GM12872 (cell line): Measurements from ENCODE around the gene OPN4.

Experiments used
- CTCF ChIP-seq: IDR thresholded peaks from 3 replicates; pipeline ENCODE4 v1.5.1; 2011; ENCODE audit warnings: low read depth, mild to moderate bottlenecking, low read length, moderate library complexity; ENCODE audit not compliant: insufficient read depth

OPN4 gene

DNA sequence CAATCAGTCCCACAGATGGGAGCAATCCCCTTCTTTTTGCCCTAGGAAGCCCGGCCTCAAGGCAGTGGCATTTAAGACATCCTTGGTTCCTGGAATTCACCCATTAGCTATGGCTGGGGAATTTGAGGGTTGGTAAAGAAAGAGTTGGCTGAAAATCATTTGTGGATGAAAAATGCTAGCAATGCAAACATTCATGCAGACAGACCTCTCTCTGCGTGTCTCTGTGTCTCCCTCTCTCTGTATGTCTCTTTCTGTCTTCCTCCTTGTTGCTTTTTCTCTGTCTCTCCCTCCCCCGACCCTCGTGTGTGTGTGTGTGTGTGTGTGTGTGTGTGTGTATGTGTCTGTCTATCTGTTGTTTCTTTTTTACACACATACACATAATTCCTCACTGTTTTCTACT lies 33.4 kb downstream of the OPN4 start:
- TF ChIP-seq CTCF: no peak

DNA sequence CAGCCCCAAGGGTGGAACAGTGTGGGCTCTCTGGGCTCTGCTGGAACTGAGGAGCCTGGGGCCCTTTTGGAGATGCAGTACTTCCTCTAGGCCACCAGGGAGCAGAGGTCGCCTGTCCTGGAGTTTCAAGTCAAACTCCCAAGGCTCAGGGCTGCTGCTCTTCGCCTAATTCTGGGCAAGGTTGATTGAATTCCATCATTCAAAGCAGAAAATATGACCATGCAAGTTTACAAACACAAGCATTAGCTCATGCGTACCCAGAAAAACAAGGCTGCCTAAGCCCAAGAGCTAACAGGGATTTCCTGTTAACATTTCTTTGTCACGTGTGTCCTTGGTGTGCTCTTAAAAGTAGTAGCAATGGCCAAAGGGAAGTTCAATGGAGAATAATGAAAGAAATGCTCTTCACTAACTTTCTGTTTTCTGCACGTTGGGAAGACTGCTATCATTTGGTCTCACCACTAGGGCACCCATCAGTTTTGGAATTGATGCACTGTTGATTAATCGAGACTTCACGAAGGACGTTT lies 34.1 kb downstream of the OPN4 start:
- TF ChIP-seq CTCF: peak; percentile 84

- no peak for TF ChIP-seq CTCF
Observed at GRCh38 chr10:86689146-86689545, 34.8 kb downstream of the OPN4 start.

DNA sequence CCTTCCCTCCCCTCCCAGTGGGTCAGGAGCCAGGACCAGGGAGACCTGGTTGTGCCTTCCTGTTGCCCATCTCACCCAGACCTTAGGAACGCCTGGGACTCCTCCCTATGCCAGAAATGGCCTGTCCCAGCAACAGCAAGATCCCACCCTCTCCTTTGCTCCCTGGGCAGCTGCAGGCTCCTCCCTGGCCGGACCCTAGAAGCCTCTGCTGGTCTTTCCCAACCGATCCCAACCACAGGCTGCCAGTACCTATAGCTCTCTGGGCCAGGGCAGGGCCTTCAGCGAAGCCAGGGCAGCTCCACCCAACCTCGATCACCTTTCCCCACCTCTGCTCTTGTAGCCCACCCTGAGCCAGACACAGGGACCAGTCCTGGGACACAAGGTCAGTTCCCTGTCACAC lies 35.9 kb downstream of the OPN4 start:
- no peak for TF ChIP-seq CTCF

GRCh38 chr10:86690657-86691084 lies 36.3 kb downstream of the OPN4 start:
- no peak for TF ChIP-seq CTCF

DNA sequence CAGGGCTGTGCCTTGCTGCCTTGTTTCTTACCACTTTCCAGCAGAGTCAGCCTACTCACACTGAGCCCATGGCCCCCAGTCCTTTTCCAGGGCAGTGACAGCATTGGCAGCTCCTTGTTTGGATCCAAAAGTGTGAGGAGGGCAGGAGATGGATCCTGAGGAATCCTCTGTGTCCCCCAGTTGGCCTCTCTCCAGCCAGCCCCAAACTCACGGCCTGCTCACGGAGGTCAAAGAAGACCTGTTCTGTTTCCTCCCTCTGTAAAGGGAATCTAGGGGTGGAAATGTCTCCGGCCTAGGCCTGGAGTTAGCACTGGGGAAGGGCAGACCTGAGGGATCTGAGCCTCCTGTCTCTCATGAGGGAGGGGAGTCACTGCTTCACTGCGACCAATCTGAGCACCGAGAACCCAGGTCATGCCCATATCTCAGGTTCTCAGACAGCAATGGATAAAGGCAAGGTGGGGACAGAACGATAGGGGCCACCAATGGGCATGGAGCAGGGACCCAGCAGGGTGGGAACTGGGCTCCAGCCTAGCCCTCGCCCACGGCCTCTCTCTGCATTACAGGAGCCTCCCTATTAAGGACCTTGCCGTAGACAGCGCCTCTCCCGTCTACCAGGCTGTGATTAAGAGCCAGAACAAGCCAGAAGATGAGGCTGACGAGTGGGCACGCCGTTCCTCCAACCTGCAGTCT lies 37.1 kb downstream of the OPN4 start:
- TF ChIP-seq CTCF: no peak

DNA sequence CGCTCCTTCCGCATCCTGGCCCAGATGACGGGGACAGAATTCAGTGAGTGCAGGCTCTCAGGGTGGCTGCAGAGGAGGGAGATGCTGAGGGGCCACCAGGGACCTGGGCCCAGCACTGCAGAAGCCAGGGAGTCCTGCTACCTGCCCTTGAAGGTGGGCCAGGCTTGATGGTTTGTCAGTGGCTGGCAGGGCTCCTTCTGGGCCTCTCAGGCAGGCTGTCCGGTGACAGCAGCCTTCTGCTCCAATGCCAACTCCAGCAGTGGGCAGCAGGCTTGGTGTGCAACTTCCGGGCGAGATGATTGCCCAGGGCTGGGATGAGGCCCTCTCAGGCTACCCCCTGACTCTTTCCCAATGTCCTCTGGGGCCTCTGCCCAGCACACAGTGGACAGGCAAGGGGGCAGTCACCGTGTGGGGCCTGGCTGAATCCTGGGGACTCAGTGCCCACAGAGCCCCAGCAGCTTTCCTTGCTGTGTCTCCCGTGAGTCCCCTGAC lies 37.7 kb downstream of the OPN4 start:
- TF ChIP-seq CTCF: no peak

DNA sequence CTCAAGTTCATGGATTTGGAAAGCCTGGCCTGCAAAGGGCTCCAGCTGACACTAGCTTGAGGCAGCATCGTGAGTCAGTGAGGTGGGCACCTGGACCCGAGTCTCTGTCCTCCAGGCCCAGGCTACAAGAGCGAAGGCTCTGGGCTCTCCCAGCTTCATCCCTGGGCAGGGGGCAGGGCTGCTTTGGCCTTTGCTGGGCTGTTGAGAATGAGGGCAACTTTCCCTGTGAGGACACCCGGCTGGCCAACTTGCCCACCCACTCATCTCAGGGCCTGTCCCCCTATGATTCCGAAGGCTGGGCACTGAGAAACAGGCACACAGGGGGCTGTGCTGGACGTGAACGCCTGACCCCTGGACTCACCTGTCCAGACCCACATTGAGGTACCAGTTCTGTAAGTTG lies 38.3 kb downstream of the OPN4 start:
- no peak for TF ChIP-seq CTCF
